Motor neuron (in vitro differentiated cells): ENCODE results near the gene OR7A5. TPM values are rescaled to one million over a fixed set of nuclear protein-coding genes. Genes with fewer than 3 reads are reported as not detected.

Experiments
- ATAC-seq, 8 experiments: fragments of 200-7000 bp; cut with Tn5 transposase; replicated peaks in 6 of 8; 2 replicates each; pipeline ENCODE4 v1.8.0; 2021; ENCODE audit warnings: mild to moderate bottlenecking in 8 of 8, moderate library complexity in 8 of 8
- H3K27ac ChIP-seq, 2 donors: fragments of 250-450 bp; sonication (Bioruptor Pico); 2 replicates each; pipeline ENCODE4 v1.9.0; 2021; ENCODE audit warnings: antibody characterized with exemption in 2 of 2, mild to moderate bottlenecking in 2 of 2, moderate library complexity in 1 of 2
- H3K4me1 ChIP-seq, 2 donors: fragments of 250-450 bp; sonication (Bioruptor Pico); replicated peaks in 1 of 2; 2 replicates each; pipeline ENCODE4 v1.6.1; 2021; ENCODE audit warnings: antibody characterized with exemption in 2 of 2, mild to moderate bottlenecking in 2 of 2, moderate library complexity in 1 of 2
- H3K4me3 ChIP-seq, 5 donors: fragments of 250-450 bp; sonication (Bioruptor Pico); 2 replicates each; pipeline ENCODE4 v1.9.0; 2021; ENCODE audit warnings: antibody characterized with exemption in 5 of 5, mild to moderate bottlenecking in 5 of 5, moderate library complexity in 4 of 5
- WGBS, 10 experiments: fragments of 450-650 bp; shearing (Covaris generic); methylation state at CpG; one replicate each; pipeline ENCODE4 v1.0.0; 2022; 5-methylcytosine and 5-hydroxymethylcytosine counted together
- in situ Hi-C, 9 experiments: fragments of 400-800 bp; cut with MboI; loops; one replicate each; pipeline ENCODE4 v1.15.0; 2021; ENCODE audit warnings: low sequenced_read_pairs in 9 of 9, low pct_unique_long_range_greater_than_20kb in 2 of 9; ENCODE audit not compliant: unreplicated experiment in 9 of 9
- total RNA-seq, 8 experiments: library from RNA; unstranded; fragments of 300-600 nt; gene quantifications; 2 replicates each; pipeline versions ENCODE4 v1.2.3 to v1.2.4, GENCODE V29; 2022

Gene OR7A5
- total RNA-seq = 1 to 10 TPM in 1 of 8 experiments, under 1 TPM in 4, not detected in 3; 0.05 to 1.3 (median 0.31) TPM

DNA sequence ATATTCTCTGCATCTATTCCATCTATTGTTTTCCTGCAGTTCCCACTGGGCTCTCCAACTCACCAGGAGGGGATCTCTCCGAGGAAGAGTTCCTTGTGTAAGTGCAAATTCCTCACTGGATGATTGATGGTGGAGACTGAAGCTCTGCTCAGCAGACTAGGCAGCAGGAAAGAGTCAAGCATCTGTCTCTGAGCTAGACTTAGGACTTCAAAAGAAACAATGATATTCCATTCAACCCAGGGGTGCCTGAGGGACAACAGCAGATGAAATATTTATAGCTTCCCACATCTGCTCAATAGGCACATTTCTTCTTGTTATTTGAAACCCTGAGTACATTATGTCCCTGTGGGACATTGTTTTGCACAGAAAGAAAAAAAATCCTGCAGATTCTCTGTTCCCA is at the start of gene OR7A5, which contains the start of gene OR7C1:
OR7A5 (minus strand) TSS at position 175 of the 400 bp plus-strand sequence. CDS start 6,944 bp downstream, outside the sequence.
OR7C1 (minus strand) TSS at position 175 of the 400 bp plus-strand sequence. CDS start 35,049 bp downstream, outside the sequence.
- Histone ChIP-seq H3K27ac (no peak within 1 kb of the TSS), H3K4me3 (no peak within 1 kb of the TSS), H3K4me1 (peaks cover 0 to 2% of the 10 kb centered on the region in 2 donors)
- ATAC-seq = peak in 3 of 8 experiments; percentile 38 to 76 (median 44)
- in situ Hi-C loops = no loop called here
- 0% methylated on average over 1 of the region's 1 CpG; no CpG with 5 or more reads in 3 of the 10 experiments for WGBS, 10 experiments

DNA sequence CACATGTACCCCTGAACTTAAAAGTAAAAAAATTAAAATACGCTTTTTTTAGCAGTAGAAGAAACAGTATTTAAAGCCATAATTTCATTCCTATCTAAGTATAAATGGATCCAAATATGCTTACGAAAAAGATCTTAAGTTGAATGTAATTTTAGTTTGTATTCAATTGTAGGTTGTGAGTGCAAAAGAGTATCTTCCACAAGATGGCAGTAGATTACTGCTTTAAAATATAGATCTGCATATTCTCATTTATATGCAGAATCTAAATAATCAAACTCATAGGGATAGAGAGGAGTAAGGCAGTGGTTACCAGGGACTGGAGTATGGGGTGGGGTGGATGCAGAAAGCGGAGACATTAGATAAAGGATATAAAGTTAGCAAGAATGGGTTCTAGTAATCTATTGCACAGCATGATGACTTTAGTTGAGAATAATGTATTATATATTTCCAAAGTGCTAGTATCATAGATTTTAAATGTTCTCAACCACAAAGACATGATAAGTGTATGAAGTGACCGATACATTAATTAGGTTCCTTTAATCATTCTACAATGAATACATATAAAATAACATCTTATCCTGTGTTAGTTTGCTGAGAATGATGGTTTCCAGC is 36.7 kb upstream of the OR7A5 start:
- H3K4me3 ChIP-seq = no peak overlapping the region
- H3K27ac ChIP-seq = no peak overlapping the region
- in situ Hi-C loops = no loop called here
- peak in 3 of 8 experiments; percentile 47 to 67 (median 53) for ATAC-seq
- WGBS, 10 experiments = 6 to 87% (median 56%) methylated on average over 2 to 4 of the region's 4 CpGs
- no peaks in the 10 kb centered on the region for H3K4me1 ChIP-seq

DNA sequence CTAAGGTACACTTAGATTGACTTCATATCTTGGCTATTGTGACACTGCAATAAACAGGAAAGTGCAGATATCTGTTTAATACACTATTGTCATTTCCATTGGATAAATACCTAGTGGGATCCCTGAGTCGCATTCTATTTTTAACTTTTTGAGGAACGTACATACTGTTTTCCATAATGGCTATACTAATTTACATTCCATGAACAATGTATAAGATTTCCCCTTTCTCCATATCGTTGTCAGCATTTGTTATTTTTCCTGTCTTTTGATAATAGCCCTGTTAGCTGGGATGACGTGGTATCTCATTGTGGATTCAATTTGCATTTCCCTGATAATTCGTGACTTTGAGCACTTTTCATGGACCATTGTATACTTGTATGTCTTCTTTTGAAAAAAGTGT is 33.5 kb upstream of the OR7A5 start:
- in situ Hi-C loops = no loop called here
- Histone ChIP-seq H3K4me3 (no peak overlapping the region), H3K27ac (no peak overlapping the region), H3K4me1 (no peaks in the 10 kb centered on the region)
- 10 to 65% (median 32%) methylated on average over 2 to 5 of the region's 5 CpGs for WGBS, 10 experiments
- no peak for ATAC-seq

DNA sequence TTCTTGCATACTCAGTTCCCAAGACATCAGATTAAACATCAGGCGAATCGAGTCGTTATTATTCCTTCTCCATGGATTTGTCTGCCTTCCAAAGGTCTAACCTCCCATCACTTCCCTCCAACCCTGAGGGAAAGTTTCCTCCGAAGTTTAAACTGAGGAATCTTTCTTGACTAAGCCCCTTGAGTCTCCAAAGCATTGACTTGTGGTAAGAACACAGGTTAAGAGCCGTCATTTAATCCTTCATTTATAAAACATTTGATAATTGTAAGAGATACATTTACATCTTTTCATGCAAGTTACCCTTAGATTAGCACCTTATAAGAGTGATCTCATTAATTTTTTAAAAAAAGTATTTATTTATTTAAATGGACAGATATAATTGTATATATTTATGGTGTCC is 13.8 kb upstream of the OR7A5 start, which contains the start of gene OR7A10:
OR7A10 (minus strand) TSS at position 101 of the 400 bp plus-strand sequence. CDS start 7,045 bp downstream, outside the sequence.
- in situ Hi-C loops = no loop called here
- 9 to 88% (median 48%) methylated on average over 2 to 5 of the region's 5 CpGs; no CpG with 5 or more reads in 3 of the 10 experiments for WGBS, 10 experiments
- H3K4me3 ChIP-seq = no peak within 1 kb of the TSS
- ATAC-seq = no peak
- H3K4me1 ChIP-seq = no peaks in the 10 kb centered on the region
- no peak within 1 kb of the TSS for H3K27ac ChIP-seq

DNA sequence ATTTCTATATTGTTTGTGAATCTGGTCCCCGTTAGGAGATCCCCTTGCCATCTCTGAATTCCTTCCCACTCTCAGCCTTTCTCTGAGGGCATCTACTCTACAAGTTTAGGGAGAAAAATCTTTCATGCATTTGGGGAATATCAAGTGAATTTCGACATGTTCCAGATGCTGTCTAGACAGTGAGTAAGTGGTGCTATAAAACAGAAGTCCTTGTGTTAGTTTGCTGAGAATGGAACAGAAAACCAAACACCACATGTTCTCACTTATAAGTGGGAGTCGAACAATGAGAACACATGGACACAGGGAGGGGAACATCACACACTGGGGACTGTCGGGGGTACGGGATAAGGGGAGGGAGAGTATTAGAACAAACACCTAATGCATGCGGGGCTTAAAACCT is 8.6 kb upstream of the OR7A5 start:
- no peak for ATAC-seq
- Histone ChIP-seq H3K27ac (no peak overlapping the region), H3K4me3 (no peak overlapping the region), H3K4me1 (no peaks in the 10 kb centered on the region)
- WGBS, 10 experiments = 0 to 89% (median 40%) methylated on average over 1 to 4 of the region's 6 CpGs; no CpG with 5 or more reads in 1 of the 10 experiments
- in situ Hi-C loops = no loop called here

DNA sequence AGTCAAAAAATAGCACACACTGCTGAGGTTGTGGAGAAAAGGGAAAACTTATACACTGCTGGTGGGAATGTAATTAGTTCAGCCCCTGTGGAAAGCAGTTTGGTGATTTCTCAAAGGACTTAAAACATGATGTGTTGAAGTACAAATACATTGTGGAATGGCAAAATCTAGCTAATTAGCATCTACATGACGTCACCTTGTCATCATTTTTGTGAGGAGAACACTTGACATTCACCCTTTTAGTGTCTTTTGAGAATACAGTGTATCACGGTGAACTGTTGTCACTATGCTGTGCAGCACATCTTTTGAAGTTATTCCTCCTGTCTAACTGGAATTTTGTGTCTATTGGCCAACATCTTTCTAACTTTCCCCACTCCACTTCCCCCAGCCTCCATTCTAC is 8.2 kb upstream of the OR7A5 start:
- H3K4me1 ChIP-seq = no peaks in the 10 kb centered on the region
- H3K4me3 ChIP-seq = no peak overlapping the region
- H3K27ac ChIP-seq = no peak overlapping the region
- ATAC-seq = no peak
- WGBS, 10 experiments = 0 to 100% (median 17%) methylated on average over 1 to 2 of the region's 2 CpGs; no CpG with 5 or more reads in 2 of the 10 experiments
- in situ Hi-C loops = no loop called here

DNA sequence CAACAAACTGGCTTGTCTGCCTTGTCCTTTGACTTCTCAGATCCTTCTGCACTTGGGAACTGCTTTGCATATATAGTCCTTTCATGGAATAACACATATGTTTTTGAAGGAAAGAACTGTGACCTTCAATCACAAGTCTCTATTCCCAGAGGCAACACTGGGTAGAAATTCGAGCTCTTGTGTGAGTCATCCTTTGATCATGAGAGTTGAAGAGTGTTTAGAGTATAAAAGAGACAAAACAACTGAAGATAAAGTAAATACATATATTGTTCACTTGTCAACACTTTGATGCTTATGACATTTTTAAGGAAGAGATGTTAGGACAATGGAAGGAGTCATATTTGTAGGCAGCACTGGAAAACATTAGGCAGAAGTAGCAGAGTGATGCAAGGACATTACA is 5.2 kb upstream of the OR7A5 start:
- Histone ChIP-seq H3K4me1 (no peaks in the 10 kb centered on the region), H3K27ac (no peak overlapping the region), H3K4me3 (no peak overlapping the region)
- 0 to 33% (median 21%) methylated on average over 1 of the region's 1 CpG; no CpG with 5 or more reads in 4 of the 10 experiments for WGBS, 10 experiments
- in situ Hi-C loops = no loop called here
- ATAC-seq = no peak

DNA sequence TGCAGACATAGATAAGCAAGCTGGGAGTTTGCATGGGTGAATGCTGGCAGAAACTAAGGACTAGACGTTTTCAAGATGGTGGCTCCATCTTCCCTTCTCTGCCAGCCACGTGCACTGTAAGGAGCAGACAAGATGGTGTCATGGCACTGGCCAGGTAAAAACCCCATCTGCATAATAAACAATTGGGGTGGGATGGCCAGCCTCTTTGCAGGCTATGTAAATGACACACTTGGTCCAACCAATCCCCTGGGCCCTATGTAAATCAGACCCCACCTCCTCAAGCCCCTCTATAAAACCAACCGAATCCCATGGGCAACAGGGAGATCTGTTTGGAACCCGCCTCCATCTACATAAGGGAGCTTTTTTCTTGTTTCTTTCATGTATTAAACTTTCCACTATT is 2.4 kb upstream of the OR7A5 start:
- WGBS, 10 experiments = 0 to 100% (median 34%) methylated on average over 1 to 4 of the region's 4 CpGs; no CpG with 5 or more reads in 4 of the 10 experiments
- in situ Hi-C loops = no loop called here

DNA sequence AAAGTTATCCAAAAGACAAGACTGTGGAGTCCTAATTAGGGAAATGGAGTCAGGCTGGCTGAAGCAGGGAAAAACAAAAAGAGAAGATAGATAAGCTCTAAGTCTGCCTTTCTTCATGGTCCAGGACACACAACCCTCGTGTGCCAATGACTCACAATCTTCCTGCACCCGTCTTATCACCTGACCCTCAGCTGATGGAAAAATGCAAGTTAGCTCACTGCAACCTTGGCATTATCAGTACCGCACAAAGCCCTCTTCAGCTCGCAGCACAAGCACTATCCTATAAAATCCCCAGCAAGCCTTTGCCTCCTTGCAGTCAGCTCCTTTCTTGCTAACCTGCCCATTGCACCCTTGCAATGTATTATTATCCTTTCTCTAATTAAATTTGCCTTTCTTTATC is 4.3 kb downstream of the OR7A5 start:
- Histone ChIP-seq H3K4me3 (no peak overlapping the region), H3K4me1 (peaks cover 0 to 2% of the 10 kb centered on the region in 2 donors), H3K27ac (no peak overlapping the region)
- in situ Hi-C loops = no loop called here
- no peak for ATAC-seq
- WGBS, 10 experiments = 22 to 93% (median 61%) methylated on average over 3 to 4 of the region's 4 CpGs; no CpG with 5 or more reads in 4 of the 10 experiments

More for the DNA sequence above, 2.4 kb upstream of the OR7A5 start:
- ATAC-seq = no peak
- Histone ChIP-seq H3K4me3 (no peak overlapping the region), H3K4me1 (peaks cover 0 to 2% of the 10 kb centered on the region in 2 donors), H3K27ac (no peak overlapping the region)

DNA sequence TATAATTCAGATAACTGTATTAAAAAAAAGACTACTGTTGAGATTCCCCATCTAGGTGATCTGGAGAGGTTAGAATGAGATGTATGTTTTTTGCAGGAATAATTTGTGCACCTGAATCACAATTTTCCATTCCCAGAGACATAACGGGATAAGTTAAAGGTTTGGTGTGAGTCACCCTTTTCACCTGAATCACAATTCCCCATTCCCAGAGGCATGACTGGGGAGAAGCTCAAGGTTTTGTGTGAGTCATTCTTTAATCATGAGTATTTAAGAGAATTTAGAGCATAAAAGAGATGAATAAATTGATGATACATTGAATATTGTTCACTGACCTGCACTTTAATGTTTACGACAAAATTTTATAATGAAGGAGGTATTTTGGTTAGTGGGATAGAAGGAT is 9.0 kb downstream of the OR7A5 start:
- 46 to 94% (median 72%) methylated on average over 1 to 2 of the region's 2 CpGs; no CpG with 5 or more reads in 2 of the 10 experiments for WGBS, 10 experiments
- Histone ChIP-seq H3K4me1 (no peaks in the 10 kb centered on the region), H3K27ac (no peak overlapping the region), H3K4me3 (no peak overlapping the region)
- in situ Hi-C loops = no loop called here
- ATAC-seq = no peak

DNA sequence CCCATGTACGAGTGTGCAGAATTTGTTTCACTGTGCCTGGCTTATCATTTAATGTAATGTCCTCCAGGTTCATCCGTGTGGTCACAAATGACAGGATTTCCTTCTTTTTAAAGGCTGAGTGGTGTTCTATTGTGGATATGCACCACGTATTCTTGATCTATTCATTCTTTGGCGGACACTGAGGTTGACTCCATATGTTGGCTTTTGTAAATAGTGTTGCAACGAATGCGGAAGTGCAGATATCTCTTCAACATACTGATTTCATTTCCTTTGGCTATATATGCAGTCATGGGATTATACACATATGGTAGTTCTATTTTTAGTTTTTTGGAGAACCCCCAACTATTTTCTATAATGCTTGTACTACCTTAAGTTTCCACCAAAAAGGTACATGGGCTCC is 13.0 kb downstream of the OR7A5 start:
- Histone ChIP-seq H3K4me1 (no peaks in the 10 kb centered on the region), H3K27ac (no peak overlapping the region), H3K4me3 (no peak overlapping the region)
- ATAC-seq = peak in 2 of 8 experiments; percentile 33 to 52
- in situ Hi-C loops = no loop called here
- 6 to 81% (median 40%) methylated on average over 3 to 6 of the region's 6 CpGs for WGBS, 10 experiments

DNA sequence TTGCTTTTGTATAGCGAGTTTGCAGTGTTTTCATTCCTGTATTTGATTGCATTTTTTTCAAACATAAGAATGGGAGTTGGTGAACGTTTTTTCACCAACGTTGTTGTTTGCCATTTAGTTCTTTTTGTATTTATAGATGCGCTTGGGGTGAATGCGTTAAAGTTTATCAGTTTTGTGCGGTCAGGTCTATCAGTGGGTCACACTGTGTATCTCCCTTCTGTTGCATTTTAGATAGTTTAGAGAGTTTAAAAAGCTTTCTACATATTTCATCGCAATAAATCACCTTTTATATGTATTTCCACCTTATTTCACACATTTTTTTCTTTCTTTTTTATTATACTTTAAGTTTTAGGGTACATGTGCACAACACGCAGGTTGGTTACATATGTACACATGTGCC is 16.4 kb downstream of the OR7A5 start:
- WGBS, 10 experiments = 37 to 90% (median 63%) methylated on average over 4 to 8 of the region's 8 CpGs
- in situ Hi-C loops = no loop called here
- H3K4me3 ChIP-seq = no peak overlapping the region
- no peak overlapping the region for H3K27ac ChIP-seq
- no peak for ATAC-seq
- H3K4me1 ChIP-seq = no peaks in the 10 kb centered on the region

DNA sequence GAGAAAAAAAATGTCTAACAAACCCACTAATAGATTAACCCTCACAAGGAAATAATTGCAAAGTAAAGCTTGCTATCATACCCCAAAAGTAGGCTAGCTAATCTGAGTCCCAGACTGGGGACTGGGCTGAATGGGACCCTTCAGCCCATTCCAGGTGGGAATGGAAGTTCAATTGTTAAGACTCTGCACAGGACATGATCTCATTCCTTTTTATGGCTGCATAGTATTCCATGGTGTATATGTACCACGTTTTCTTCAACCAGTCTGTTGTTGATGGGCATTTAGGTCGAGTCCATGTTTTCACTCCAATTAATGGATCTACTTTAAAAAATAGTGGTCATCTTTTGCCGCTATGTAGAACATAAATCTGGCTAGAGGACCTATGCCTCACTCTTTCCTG is 17.9 kb downstream of the OR7A5 start:
- in situ Hi-C loops = no loop called here
- H3K4me1 ChIP-seq = no peaks in the 10 kb centered on the region
- ATAC-seq = no peak
- WGBS, 10 experiments = 22 to 80% (median 63%) methylated on average over 1 to 3 of the region's 3 CpGs; no CpG with 5 or more reads in 5 of the 10 experiments
- no peak overlapping the region for H3K4me3 ChIP-seq
- H3K27ac ChIP-seq = no peak overlapping the region
